NCI-H446 (cell line): Measurements from ENCODE around the gene EPX.
A peak's percentile ranks its signal among the peaks of the same experiment; 100 is the strongest.
"Not testable (repeated sequence)": the region's sequence is repeated elsewhere in the genome, so short reads cannot be mapped to it uniquely, and the experiment has no call there.

Experiments used
- DNase-seq, 2 experiments: peaks; one replicate each; lab custom pipeline; 2025; lab: John Stamatoyannopoulos, UW

Gene EPX

GRCh38 chr17:58192612-58193011, at the start of gene EPX:
Gene EPX, plus strand, starts transcription at chr17:58192726. Its CDS starts 121 bp downstream, at chr17:58192847.
- DNase-seq: no peak

- not testable (repeated sequence) for DNase-seq
Measured at GRCh38 chr17:58143335-58143734, 49.2 kb upstream of the EPX start.

GRCh38 chr17:58144801-58145200, 47.7 kb upstream of the EPX start:
- no peak for DNase-seq

GRCh38 chr17:58147930-58148434, 44.5 kb upstream of the EPX start, which contains the start of gene OR4D1:
Gene OR4D1, plus strand, starts transcription at chr17:58148384. Its CDS starts 6,770 bp downstream, at chr17:58155154.
- no peak for DNase-seq

- no peak for DNase-seq
Measured at GRCh38 chr17:58148609-58149008, 43.9 kb upstream of the EPX start.

GRCh38 chr17:58150394-58150793, 42.1 kb upstream of the EPX start:
- no peak for DNase-seq

- DNase-seq: no peak
Measured at GRCh38 chr17:58153046-58153445, 39.5 kb upstream of the EPX start.

- DNase-seq: no peak
Measured at GRCh38 chr17:58153671-58154070, 38.9 kb upstream of the EPX start.

- DNase-seq: no peak
Measured at GRCh38 chr17:58156839-58157803, 35.4 kb upstream of the EPX start.

- DNase-seq: no peak
Measured at GRCh38 chr17:58158181-58158580, 34.3 kb upstream of the EPX start.

- no peak for DNase-seq
Measured at GRCh38 chr17:58161566-58161965, 31.0 kb upstream of the EPX start.

GRCh38 chr17:58165981-58166380, 26.5 kb upstream of the EPX start:
- DNase-seq: no peak

- DNase-seq: no peak
Measured at GRCh38 chr17:58166682-58167081, 25.8 kb upstream of the EPX start, which contains the start of gene OR4D2. Gene OR4D2, plus strand, starts transcription at chr17:58166982. Its CDS starts 2,674 bp downstream, at chr17:58169656.

- no peak for DNase-seq
Measured at GRCh38 chr17:58170622-58171021, 21.9 kb upstream of the EPX start.

GRCh38 chr17:58172369-58173071, 20.0 kb upstream of the EPX start:
- DNase-seq: peak in 1 of 2 experiments; percentile 40

GRCh38 chr17:58174871-58175270, 17.7 kb upstream of the EPX start:
- DNase-seq: no peak

- no peak for DNase-seq
Measured at GRCh38 chr17:58176200-58176599, 16.3 kb upstream of the EPX start.

- DNase-seq: no peak
Measured at GRCh38 chr17:58181796-58182195, 10.7 kb upstream of the EPX start.

GRCh38 chr17:58183514-58183913, 9.0 kb upstream of the EPX start:
- no peak for DNase-seq

- no peak for DNase-seq
Measured at GRCh38 chr17:58184308-58184985, 8.1 kb upstream of the EPX start.

- no peak for DNase-seq
Measured at GRCh38 chr17:58184986-58185761, 7.4 kb upstream of the EPX start.
